HG02678 (cell line): ENCODE data around the gene RBBP8.
"Not testable (repeated sequence)": the region's sequence is repeated elsewhere in the genome, so short reads cannot be mapped to it uniquely, and the experiment has no call there.

ENCODE experiments used
- ATAC-seq: cut with Tn5 transposase; IDR thresholded peaks from one replicate; pipeline ENCODE4 v1.9.1; 2021; ENCODE audit warnings: mild to moderate bottlenecking, moderate library complexity; ENCODE audit not compliant: unreplicated experiment

RBBP8 gene

DNA sequence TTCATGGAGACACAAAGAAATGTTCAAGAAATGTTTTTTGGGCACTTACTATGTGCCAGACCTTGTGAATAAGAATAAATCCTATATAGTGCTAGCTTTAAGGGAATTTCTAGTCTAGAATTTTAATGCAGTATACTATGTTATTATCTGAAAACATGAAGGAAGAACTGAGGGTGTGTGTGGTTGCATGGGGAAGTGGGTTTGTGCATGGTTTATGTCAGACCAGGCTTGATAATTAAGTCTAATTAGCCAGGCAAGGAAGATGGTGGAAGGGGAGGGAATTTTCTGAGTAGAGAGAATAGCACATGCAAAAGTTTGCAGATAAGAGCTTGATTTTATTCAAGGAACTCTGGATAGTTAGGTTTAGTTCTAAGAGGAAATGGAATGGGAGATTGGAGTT, 6.5 kb downstream of the RBBP8 start:
- ATAC-seq = no peak

DNA sequence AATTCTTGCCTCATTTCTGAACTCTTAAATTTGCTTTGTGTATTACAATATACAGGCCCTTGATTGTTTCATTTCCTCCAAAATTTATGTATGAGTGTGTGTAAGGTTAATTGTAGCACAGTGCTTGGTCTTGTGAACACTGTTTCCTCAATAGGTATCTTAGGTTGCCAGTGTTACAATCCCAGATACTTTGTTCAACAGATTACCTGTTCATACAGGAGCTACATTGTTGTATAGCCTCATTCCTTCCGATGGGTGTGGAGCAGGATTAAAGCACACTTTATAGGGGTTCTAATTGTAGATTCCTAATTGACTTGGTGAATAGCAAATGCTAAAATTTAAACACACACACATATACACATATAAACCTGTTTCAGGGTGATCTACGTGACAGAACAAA, 10.7 kb downstream of the RBBP8 start:
- ATAC-seq = no peak

DNA sequence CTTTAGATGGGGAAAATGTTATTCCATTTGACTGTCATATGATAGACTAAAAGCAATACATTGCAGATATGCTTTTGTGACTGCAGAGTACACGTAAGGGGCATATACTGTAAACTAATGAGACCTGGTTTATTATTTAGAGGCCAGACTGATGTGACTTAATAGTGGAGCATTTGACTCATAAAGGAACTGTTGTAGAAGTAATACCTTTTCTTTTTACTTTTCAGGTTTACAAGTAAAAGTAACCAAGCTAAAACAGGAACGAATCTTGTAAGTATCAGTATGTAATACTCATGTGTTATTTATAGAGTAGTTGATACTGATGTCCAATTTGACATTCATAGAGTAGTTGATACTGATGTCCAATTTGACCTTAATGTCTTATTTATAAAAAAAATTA, 13.1 kb downstream of the RBBP8 start:
- no peak for ATAC-seq

DNA sequence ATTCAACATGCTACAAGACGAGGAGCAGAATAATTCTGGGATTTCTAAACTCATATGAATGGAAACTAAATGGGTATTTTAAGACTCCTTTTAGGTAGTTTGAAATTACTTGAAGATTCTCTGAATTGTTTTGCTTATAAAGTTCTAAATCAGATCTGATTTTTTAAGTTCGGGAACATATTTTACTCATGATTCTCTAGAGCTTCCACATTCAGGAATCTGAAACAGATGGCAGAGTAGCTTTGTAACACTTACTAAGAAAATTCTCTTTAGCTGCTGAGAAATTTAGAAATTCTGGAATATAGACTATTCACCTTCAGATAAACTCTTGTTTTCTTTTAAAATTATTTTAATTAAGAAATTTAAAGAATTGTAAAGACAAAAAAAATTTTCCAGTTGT, 13.7 kb downstream of the RBBP8 start:
- ATAC-seq = no peak

DNA sequence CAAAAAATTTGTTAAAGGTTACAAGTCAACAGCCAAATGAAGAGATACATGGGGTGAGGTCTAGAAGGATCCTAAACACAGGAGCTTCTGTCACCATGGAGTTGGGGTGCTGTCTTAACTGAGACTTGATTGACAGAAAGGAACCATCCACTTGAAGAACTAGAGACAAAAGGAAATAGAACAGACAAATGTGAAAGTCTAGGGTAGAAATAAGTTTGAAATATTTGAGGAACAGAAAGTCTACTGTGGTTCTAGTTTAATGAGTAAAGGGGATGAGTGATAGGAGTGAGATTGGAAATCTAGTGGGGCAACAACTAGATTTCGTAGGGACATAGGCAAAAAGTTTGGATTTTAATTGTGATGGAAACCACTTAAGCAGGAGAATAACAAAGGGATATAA, 18.7 kb downstream of the RBBP8 start:
- no peak for ATAC-seq

DNA sequence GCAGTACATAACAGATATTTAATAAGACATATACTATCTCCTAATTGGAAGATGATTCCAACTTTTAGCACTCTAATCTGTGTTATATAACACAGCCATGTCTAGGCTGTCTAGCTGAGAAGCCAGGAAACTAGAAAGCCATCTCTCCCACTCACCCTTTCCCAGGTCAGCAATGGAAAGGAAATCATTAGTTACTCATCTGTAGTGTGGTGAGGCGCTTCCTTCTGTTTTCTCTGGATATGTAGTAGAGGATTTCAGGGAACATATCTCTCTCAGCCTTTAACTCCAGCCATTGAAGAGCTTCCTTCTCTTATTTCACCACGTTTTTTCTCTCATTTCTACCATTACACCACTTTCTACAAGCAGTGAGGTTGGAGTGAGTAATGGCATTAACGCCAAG, 19.4 kb downstream of the RBBP8 start:
- no peak for ATAC-seq

DNA sequence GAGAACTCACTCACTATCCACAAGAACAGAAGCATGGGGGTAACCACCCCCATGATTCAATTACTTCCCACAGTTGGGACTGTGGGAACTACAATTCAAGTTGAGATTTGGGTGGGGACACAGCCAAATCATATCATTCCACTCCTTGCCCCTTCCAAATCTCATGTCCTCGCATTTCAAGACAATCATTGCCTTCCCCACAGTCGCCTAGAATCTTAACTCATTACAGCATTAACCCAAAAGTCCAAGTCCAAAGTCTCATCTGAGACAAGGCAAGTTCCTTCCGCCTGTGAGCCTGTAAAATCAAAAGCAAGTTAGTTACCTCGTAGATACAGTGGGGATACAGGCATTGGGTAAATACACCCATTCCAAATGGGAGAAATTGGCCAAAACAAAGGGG, 20.9 kb downstream of the RBBP8 start:
- not testable (repeated sequence) for ATAC-seq

- ATAC-seq = no peak
These were observed 23.1 kb downstream of the RBBP8 start for GRCh38 chr18:22956226-22956625.

GRCh38 chr18:22961156-22961555, 28.0 kb downstream of the RBBP8 start:
- ATAC-seq = no peak

GRCh38 chr18:22962004-22962403, 28.9 kb downstream of the RBBP8 start:
- ATAC-seq = no peak

DNA sequence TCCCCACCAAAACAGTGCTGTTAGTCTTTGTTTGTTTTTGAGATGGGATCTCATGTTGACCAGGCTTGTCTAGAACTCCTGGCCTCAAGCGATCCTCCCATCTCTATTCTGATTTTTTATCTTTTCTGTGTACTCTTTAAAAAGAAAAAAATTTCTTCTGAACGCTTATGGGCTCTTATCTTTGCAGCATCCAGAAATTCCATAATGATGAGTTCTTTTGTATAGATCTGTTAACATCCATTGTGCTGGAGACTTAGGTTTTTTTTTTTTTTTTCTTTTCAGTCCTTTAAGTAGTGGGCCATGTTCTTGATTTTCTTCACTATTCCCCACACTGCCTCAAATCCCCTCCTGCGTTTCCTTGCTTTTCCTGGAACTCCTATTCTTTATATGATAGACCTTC, 31.0 kb downstream of the RBBP8 start:
- ATAC-seq = no peak

GRCh38 chr18:22964722-22965121, 31.6 kb downstream of the RBBP8 start:
- ATAC-seq = no peak

DNA sequence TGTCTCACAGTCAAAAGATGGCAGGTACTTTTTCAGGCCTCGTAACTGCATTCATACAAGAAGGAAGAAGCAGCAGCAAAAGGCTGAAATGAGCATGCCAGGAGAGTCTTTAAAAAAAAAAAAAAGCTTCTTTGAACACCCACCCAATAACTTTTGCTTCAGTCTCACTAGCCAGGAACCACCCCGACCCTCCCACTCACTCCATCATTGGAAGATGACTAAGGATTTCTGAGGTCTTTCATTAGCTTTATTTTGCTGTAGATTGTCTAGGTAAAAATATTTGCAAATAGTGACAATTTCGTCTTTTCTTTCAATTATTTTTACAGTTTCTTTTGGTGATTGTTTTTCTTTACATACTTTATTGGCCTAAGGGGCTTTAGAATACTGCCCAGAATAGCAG, 37.9 kb downstream of the RBBP8 start:
- ATAC-seq = no peak

GRCh38 chr18:22974001-22974400, 40.9 kb downstream of the RBBP8 start:
- ATAC-seq = no peak

DNA sequence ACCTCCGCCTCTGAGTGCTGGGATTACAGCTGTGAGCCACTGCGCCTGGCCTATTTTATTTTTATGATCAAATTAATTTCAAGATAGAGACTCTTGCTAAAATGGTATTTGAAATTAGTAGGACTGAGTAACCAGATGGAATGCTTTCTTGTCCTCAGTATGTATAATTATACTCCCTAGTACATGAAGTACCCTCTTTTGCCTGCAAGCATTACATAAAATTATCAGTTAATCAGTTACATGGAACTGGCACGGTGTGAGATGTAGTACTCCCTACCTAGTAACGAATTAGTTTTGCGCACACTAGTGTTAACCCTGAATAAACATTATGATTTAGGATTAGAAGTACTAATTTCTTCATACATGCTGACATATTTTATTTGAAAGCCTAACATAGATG, 41.6 kb downstream of the RBBP8 start:
- ATAC-seq = no peak

DNA sequence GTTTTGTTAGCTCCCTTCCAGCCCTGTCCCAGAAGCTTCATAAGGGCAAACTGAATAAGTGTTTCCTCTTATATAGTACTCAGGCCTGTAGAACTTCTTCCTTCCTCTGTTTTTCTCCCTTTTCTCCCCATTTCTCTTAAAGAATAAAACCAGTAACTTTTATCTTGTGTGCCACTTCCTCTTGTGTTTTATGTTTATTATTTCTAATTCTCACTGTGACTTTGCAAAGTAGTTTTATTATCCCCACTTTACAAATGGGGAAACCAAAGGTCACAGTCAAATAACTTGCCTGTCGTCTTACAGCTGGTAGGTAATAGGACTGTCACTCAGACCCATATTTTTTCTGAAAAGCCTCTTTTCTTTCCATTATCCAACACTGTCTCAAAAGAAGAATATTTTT, 42.4 kb downstream of the RBBP8 start:
- no peak for ATAC-seq

GRCh38 chr18:22977847-22978701, 44.9 kb downstream of the RBBP8 start:
- no peak for ATAC-seq

DNA sequence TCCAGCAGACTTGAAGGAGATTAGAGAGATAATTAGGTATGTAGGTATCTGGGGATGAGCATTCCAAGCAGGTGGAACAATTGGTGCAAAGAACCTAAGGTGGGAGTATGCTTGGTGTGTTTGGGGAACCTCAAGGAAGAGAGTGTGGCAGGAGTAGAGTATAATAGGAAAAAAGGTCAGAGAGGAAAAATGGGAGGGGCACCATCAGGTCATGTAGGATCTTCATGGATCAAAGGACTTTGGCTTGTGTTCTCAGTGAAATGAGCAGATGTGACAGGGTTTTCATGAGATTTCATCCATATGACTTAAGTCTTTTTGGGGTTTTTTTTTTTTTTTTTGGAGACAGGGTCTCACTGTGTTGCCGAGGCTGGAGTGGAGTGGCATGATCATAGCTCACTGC, 47.3 kb downstream of the RBBP8 start:
- ATAC-seq = no peak

DNA sequence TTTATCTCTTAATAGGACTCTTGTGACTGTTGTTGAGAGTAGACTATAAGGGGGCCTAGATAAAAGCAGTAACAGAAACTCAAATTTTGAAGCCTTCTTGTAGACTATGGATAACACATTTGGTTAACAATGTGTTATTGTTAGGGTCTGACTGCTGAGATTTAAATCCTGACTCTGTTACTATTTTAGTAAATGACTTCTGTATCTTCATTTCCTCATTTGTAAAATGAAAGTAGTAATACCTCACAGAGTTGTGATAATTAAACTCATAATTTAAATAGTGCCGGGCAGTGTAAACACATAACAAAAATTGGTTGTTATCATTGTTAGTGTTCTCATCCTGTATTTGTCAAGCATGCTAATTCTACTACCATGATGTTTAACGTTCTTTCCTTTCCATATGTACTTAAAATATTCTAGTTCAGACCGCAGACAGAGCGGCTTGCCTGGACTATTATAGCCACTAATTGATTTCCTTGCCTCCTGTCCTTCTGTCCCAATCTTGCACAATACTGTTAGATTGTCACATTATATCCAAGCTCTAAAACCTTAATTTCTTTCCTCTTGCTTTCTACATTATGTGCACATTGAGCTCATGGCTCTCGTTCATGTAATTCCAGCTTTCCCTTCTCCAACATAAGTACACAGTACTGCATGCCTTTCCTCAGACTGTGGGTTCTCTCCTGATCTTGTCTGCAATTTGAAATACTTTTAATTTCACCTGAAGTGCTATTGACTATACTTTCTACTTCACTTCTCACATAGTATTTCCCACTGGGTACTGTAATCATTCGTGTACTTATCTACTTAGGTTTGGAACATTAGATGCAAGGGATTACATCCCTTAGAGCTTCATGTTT, 48.4 kb downstream of the RBBP8 start:
- ATAC-seq = no peak

GRCh38 chr18:22983175-22983574, 50.0 kb downstream of the RBBP8 start:
- no peak for ATAC-seq

DNA sequence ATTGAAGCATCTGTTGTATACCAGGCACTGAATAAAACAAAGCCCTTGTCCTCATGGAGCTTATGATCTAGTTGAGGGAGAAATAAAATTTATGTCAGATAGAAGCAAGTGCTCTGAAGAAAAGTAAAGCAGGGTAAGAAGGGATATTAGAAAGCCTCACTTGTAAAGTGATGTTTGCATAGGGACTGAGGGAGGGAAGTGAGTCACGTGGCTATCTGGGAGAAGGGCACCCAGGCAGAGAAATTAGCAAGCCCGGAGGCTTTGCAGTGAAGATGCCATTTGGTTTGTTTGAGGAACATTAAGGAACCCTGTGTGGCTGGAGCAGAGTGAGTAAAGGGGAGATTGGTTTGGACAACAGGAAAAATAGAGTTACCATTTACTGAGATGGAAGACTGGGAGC, 52.1 kb downstream of the RBBP8 start:
- ATAC-seq = no peak

GRCh38 chr18:22987547-22988189, 54.5 kb downstream of the RBBP8 start:
- no peak for ATAC-seq
